ENCODE measurements around the gene WARS2. TPM values are rescaled to one million over a fixed set of nuclear protein-coding genes. Genes with fewer than 3 reads are reported as not detected.

WARS2 gene
- total RNA-seq, 1 experiment from 2014 or later: 37.9 TPM

DNA sequence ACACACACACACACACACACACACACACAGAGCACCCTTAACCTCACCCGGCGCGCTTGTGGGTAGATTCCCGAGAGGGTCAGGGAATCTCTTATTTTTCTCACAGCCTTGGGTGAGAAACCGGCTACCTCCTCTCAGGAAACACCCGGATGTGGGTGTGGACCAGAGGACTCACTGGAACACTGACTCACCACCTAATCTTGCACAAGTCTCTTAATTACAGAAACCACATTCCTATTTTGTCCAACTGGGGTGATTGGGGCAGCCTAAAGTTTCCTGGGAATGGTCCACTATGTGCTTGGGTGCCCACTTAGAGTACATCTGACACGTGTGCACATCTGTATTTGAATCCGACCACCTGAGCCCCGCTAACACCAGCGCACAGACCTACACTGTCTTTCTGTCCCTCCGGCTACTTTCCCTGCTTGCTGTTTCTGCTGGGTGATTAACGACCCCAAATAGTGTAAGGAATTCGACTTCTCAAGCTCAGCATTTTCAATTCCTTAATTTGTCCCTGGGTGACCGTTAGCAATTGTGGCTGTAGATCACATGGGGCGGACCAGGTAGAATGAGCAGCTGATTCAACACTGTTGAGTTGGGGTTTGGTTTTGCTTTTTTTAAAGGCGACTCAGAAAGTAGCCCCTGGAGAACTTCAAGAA lies 138.3 kb downstream of the WARS2 start:
- Histone ChIP-seq H3K36me3 (no peaks in the 10 kb centered on the region), H3K27me3 (no peaks in the 10 kb centered on the region), H3K4me3 (no peak overlapping the region), H3K9me3 (no peaks in the 10 kb centered on the region)
- DNase-seq: peak; percentile 69

DNA sequence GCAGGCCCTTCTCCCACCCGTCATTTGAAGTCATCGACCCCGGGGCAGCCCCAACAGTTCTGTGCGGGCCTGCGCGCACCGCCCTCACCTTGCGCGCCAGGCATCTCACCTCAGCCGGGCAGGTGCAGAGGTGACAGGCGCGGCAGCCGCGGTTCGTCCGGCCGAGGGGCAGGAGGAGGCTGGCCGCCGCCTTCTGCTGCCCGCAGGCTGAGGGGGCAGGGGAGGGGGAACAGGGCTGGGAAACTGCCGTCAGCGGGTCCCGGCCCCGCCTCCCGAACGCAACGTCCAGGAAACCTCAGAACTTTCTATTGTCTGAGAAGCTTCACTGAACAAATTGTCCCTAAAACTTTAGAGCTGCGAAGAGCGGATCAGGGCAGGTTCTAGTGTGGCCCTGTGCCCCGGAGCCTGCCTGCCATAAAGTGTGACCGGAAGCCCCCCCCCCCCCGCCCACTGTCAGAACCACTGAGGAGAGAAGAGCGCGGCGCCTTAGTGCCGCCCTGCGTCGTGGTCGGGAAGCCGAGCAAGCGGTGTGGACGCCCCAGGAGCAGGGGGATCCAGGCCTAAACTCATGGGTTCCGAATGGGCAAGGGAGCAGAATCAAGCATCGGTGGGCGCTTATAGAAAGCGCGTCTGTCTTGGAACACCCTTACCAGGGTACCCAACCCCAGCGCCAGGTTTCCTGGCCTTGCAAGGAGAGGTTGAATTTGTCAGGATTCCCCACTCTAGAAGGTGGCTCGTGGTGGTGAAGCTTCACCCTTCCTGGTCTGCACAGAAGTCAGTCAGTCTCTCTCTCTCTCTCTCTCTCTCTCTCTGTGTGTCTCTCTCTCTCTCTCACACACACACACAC lies 139.0 kb downstream of the WARS2 start:
- no peak overlapping the region for H3K4me3 ChIP-seq

DNA sequence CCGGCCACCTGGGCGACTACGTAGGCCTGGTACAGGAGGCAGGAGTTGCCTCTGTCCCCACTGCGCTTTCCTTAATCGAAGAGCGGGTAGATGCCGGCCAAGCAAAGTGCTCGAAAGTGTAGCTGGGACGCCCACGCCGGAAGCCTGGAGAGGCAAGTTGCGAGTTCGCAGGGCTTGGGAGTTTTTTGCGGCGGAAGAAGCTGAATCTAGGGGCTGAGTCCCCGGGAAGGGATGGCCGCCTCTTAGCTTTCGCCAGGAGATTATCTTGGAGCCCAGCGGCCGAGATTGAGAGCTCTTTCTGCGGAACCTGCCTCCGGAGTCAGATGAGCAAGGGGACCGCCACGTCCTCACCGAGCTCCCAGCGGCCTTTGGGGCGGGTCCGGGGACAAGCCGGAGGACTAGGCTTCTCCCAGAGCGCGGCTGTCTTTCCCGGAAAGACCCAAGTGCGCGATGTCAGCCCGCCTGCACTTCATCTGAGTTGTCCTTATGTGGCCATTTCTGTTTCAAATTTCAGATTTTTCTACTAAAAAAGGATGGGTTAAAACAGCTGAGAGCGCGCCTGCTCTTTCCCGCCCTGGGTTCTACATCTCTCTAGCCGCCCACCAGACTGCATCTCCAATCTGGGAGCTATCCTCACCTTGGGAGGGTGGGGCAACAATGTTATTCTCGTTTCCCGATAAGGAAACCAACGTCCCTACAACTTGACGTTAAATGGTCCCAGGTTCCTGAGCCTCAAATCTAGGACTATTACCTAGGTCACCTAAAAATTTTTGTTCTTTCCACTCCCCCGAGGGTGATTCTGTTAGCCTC lies 139.9 kb downstream of the WARS2 start:
- Histone ChIP-seq H3K27me3 (no peaks in the 10 kb centered on the region), H3K4me3 (no peak overlapping the region), H3K36me3 (no peaks in the 10 kb centered on the region), H3K9me3 (no peaks in the 10 kb centered on the region)
- no peak for DNase-seq

More for the DNA sequence above, 139.0 kb downstream of the WARS2 start:
- no peaks in the 10 kb centered on the region for H3K36me3 ChIP-seq
- DNase-seq: no peak
- H3K9me3 ChIP-seq: no peaks in the 10 kb centered on the region
- H3K27me3 ChIP-seq: no peaks in the 10 kb centered on the region

DNA sequence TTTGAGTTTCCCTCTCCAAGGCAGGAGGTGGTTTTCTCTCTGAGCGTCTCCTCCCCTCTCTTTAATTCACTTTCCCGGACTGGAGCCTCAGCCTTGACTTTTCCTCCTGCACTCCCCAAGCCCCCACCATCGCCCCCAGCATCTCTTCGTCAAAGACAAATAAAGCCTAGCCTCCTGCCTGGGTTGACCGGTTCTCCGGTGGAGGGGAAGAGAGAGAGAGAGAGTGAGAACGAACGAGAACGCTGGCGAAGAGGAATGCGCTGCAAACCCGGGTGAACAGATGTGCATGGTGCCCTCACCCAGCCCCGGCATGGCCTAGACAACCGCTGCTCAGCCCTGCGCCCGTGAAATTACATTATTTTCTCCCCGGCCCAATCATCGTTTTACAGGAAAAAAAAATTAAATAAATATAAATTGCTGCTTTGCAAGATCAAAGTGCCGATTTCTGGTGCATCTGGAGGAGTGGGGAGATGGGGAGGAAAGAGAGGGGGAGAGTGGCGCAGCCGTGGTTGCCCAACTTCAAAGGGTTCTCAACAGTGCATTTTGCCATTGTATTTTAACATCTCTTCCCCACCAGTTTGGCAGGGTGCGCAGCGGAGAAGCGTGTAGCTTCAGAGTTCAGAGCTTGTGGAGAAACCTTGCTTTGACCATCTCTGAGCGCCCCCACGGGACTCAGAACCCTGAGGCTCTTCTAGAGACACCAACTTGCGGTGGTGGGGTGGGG lies 140.9 kb downstream of the WARS2 start:
- H3K27me3 ChIP-seq: no peaks in the 10 kb centered on the region
- no peaks in the 10 kb centered on the region for H3K36me3 ChIP-seq
- no peaks in the 10 kb centered on the region for H3K9me3 ChIP-seq
- no peak for DNase-seq
- no peak overlapping the region for H3K4me3 ChIP-seq

DNA sequence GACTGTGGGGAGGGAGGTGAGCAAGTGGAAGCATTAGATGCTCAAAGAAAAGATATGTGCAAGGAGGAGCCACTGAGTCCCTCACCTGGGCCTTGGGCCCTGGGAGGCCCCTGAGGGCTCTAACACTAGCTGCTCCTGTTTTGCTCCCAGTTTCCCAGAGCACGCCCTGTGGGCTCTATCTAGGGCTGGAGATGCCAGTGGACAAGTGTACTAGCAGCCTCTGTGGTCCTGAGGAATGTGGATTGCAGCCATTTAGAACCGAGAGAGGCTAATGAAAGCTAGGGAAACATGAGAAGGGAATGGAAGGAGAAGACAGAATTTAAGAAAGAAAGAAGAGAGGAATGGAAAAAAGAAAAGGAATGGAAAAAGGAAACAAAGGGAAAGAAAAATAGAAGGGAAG lies 142.3 kb downstream of the WARS2 start:
- no peak for DNase-seq
- Histone ChIP-seq H3K9me3 (no peaks in the 10 kb centered on the region), H3K36me3 (no peaks in the 10 kb centered on the region), H3K4me3 (no peak overlapping the region), H3K27me3 (no peaks in the 10 kb centered on the region)

DNA sequence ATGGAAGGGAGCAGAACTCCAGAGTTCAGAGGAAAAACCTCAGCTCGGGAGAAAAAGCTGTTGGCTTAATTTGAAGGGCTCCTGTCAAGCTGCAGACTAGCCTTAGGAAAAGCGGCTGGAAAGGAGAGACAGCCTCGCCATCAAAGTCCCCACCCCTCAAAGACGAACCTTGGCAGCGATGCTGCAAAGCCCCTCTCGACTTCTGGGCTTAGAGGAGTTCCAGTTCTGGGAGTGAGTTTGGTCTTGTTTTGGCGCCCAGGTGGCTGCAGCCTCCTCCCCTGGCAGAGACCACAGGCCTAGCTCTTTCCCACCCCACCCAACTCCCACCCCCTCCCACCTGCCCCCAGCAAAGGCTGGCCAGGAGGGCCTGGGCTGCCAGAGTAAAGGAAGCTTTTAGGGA lies 143.2 kb downstream of the WARS2 start:
- no peaks in the 10 kb centered on the region for H3K27me3 ChIP-seq

DNA sequence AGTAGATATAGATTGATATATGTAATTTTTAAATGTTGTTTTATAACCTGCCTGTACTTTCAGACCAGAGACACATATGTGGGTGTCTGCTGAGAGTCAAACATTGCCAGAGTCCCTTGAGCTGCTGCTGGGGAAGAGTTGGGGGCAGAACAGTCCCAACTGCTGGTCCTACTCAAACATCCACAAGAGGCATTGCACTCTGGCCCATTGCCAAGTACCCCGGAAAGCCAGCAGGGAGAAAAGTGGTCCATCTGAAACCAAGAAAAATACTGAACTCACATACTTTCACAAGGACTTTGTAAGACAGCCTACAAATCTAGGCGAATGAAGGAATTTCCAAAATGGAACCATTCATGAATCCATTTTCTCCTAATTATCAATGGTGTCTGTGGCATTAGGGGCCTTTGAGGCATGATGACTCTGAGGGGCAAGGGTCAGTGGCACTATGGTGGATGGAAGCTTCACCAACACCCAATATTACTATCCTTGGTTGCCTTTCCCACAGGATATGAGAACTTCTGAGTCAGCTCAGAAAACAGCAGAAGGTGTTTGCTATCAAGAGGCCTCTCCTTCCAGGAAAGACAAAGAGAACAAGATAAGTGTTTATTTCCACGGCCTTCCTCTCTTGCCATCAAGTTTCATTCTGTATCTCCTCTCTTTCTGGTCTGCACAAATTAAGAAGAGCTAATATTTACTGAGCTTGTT lies 145.0 kb downstream of the WARS2 start:
- H3K4me3 ChIP-seq: no peak overlapping the region
- no peaks in the 10 kb centered on the region for H3K36me3 ChIP-seq
- no peaks in the 10 kb centered on the region for H3K9me3 ChIP-seq
- no peaks in the 10 kb centered on the region for H3K27me3 ChIP-seq
- DNase-seq: no peak

More for the DNA sequence above, 143.2 kb downstream of the WARS2 start:
- no peaks in the 10 kb centered on the region for H3K36me3 ChIP-seq
- H3K4me3 ChIP-seq: no peak overlapping the region
- no peaks in the 10 kb centered on the region for H3K9me3 ChIP-seq
- no peak for DNase-seq

DNA sequence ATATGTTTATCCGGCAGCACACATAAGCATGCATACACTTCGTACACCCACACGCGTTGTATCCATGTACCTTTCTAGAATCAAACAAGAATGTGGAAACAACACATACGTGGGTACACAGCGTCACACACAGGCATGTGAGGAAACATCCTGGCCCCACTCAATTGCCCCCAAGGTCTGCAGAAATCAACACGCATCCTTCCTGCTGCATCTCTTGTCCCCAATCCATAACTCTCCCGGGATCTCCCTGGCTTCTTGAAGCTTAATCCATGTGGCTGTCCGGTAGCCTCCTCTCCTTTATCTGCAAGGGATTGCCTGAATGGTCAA lies 146.8 kb downstream of the WARS2 start:
- no peaks in the 10 kb centered on the region for H3K9me3 ChIP-seq
- no peaks in the 10 kb centered on the region for H3K36me3 ChIP-seq
- no peaks in the 10 kb centered on the region for H3K27me3 ChIP-seq
- DNase-seq: no peak
- no peak overlapping the region for H3K4me3 ChIP-seq

DNA sequence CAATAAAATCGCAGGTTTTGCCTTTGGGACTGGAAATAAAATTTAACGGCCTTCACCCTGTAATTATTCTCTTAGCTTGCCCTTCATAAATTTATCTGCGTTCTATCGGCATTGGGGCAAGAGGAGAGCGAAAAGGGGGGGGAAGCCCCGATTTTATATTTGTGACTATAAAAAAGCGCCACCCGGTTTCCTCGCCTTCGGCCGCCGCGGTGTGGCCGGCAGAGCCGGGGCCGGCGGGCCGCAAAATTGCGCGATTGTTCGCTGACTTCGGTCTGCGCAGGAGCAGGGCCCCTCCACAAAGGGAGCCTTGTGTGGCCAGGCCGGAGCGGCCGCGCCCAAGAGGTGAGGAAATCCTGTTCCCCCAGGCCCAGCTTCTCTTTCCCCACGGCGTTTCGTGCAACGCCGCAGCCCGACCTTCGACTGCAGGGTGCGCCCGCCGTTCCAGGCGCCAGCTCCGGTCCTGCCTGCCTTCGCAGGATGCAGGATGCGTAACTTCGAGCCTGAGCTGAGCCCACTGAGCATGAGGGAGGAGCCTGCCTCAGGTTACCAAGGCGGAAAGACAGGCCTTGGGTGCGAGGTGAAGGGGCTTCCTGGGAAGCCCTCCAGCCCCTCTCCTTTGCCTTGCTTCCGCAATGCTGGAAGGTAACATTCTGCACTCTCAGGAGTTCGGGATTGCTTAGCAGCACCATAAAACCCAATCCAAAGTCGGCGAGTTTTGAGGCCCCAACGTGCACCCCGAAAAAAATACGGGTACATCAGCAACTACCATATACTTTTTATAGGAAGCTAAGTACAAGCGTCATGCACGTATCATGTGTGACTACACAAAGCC lies 147.4 kb downstream of the WARS2 start:
- no peak overlapping the region for H3K4me3 ChIP-seq
- no peak for DNase-seq
- H3K27me3 ChIP-seq: no peaks in the 10 kb centered on the region
- H3K9me3 ChIP-seq: no peaks in the 10 kb centered on the region
- H3K36me3 ChIP-seq: no peaks in the 10 kb centered on the region

DNA sequence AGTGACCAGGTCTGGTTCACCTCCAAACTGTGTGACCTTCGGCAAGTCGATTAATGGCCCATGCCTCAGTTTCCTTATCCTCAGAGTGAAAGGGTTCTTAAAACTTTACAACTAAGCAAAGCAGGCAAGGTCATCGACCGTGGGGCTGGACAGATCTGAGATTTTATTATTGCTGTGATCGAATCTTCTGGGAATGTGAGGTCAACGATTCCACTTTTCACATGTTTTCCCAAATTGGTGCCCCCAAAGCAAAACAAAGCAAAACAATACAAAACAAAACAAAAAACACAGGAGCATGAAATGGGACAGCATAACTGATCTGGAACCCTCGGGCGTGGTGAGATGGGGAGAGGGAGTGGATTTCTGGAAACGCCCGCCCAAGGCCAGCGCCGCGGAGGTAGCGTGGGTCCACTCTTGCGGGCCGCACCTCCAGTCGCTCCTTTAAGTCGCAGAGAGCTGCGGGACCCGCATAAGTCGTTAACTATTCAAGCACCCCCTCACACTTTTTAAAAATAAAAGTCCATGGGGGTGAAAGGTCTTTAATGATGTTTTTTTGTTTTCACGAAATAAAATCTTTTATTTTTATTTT lies 148.1 kb downstream of the WARS2 start:
- H3K27me3 ChIP-seq: no peaks in the 10 kb centered on the region
- no peak for DNase-seq
- H3K36me3 ChIP-seq: no peaks in the 10 kb centered on the region; the same call in 1 of the 2 replicates
- no peak overlapping the region for H3K4me3 ChIP-seq
- H3K9me3 ChIP-seq: no peaks in the 10 kb centered on the region

DNA sequence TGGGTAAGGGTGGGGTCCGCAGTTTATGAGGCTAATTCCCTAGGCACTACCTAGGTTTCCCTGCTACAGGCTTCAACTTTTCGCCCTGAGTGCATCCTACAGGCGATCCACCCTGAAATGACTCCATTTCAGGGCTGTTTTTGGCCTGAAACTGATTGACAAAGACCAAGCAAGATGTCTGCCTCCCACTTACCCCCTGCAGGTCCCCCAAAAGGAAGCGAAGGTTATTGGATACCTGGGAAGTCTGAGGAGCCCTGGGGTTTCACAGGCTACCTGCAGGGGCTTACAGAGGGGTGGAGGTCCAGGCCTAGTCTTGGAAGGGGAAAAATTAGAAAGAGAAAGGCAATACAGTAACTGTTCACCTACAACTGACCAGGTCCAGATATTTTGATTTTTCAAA lies 149.0 kb downstream of the WARS2 start:
- Histone ChIP-seq H3K27me3 (no peaks in the 10 kb centered on the region), H3K4me3 (no peak overlapping the region), H3K9me3 (no peaks in the 10 kb centered on the region), H3K36me3 (peaks cover 8% of the 10 kb centered on the region)
- no peak for DNase-seq

DNA sequence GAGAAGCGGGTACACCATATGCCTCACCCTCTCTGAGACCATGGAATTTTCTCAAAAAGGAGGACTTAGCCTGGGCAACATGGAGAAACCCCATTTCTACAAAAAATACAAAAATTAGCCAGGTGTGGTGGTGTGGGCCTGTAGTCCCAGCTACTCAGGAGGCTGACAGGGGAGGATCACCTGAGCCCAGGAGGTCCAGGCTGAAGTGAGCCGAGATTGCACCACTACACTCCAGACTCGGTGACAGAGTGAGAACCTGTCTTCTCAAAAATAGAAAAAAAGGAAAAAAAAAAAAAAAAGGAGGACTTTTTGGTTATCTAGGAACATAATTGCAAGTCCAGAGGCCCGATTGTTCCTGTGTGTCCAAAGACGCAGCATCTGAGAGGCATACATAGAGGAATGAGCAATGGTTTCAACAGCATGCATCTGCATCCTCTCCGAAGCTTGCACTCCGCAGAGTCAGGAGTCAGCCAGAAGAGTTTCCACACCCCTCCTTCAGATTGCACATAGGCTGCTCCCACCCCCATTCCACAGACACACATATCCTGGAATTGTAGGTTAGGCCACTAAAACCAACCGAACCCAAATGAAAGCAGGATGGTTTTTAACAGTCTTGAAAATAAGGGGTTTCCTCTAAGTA lies 149.8 kb downstream of the WARS2 start:
- Histone ChIP-seq H3K9me3 (no peaks in the 10 kb centered on the region), H3K36me3 (peaks cover 13% of the 10 kb centered on the region), H3K4me3 (no peak overlapping the region), H3K27me3 (no peaks in the 10 kb centered on the region)
- peak; percentile 48 for DNase-seq

DNA sequence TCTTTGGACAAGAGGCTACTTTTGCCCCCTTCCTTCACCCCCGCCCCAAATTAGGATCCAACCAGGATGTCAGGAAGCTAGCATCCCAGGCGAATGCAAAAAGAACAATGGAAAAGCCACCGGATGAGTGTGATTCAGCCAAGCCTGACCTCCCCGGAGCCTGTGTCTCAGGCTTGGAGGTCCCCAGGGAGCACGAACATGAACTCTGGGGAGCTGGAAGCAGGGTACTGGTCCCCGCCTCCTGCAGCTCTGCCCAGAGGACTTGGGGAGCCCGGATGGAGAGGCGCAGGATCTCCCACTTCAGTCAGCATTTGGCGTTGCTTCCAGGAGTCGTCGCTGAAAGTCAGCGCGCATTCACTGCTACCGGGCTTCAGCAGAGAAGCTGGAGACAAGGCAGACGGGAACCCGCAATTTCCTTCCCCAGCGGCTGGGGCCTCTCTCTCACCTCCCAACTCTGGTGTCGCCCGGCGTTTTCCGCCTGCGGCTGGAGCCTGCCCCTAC lies 150.5 kb downstream of the WARS2 start:
- Histone ChIP-seq H3K9me3 (no peaks in the 10 kb centered on the region), H3K27me3 (no peaks in the 10 kb centered on the region), H3K4me3 (peak overlapping the region; percentile 81), H3K36me3 (peaks cover 15% of the 10 kb centered on the region)
- peak; percentile 89 for DNase-seq

DNA sequence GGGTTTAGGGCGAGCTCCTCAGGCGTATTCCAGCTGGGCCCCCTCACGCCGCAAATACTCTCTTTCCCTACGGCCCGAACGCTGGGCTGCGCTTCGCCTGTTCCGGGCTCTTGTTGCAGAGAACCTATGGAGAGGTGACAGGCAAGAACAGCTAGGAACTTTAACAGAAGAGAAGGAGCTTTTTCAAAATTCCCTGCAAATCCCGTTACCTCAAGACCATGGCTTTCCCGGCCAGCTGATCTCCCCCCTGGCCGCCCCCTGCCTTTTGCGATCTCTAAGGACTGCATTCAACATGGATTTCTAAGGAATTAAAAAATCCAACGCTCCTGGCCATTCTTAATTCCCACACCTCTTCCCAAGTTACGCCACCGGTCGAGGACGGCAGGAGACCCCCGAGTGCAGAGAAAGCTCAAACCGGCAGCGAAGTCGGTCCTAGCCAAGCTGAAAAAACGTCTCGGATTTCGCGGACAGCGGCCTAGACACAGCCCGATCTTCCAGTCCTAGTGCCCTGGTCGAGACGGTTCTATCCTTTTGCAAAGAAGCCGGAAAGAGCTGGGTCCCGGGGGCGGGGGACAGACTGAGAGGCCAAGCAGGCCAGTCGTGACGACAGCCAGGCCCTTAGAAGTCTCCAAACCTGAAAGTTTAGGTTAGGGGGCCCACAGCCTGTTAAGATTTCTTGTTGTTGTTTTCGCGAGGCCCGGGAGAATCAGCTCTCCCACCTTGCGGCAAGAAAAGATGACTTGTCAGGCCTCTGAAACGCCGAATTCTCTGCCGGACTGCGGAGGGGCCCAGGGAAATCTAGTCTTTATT lies 151.2 kb downstream of the WARS2 start:
- Histone ChIP-seq H3K27me3 (no peaks in the 10 kb centered on the region), H3K36me3 (peaks cover 23% of the 10 kb centered on the region), H3K4me3 (peak overlapping the region; percentile 81), H3K9me3 (no peaks in the 10 kb centered on the region)
- DNase-seq: peak; percentile 84

Data from MG63 (cell line).